Brain microvascular endothelial cell (primary cell): ENCODE results near the gene MFAP4.

ENCODE experiments used
- DNase-seq: peaks from one replicate; pipeline ENCODE4 v3.0.0-alpha.2; 2020
- H3K27ac ChIP-seq: fragments of 250-450 bp; sonication (Bioruptor Pico); 2 replicates; pipeline ENCODE4 v1.5.1; 2020; ENCODE audit warnings: mild to moderate bottlenecking, moderate library complexity
- H3K27me3 ChIP-seq: fragments of 250-450 bp; sonication (Bioruptor Pico); replicated peaks from 2 replicates; pipeline ENCODE4 v1.5.1; 2020; ENCODE audit warnings: mild to moderate bottlenecking
- H3K36me3 ChIP-seq: fragments of 250-450 bp; sonication (Bioruptor Pico); replicated peaks from 2 replicates; pipeline ENCODE4 v1.5.1; 2020; ENCODE audit warnings: mild to moderate bottlenecking
- H3K4me3 ChIP-seq: 2 replicates; pipeline ENCODE4 v1.5.1; 2011; ENCODE audit warnings: low read depth, mild to moderate bottlenecking, control low read depth, low read length, moderate library complexity
- in situ Hi-C: cut with HindIII; loops from 2 replicates; pipeline ENCODE4 v1.10.0; 2017; ENCODE audit warnings: low sequenced_read_pairs, low pct_ligation_motif_present
- TF ChIP-seq, protein P1 (sequence below): IDR thresholded peaks from 2 replicates; pipeline ENCODE4 v1.5.1; 2011; ENCODE audit warnings: low read depth, mild to moderate bottlenecking, moderate library complexity, low read length, control low read depth, inconsistent platforms; ENCODE audit errors: missing control alignments

Gene MFAP4

GRCh38 chr17:19371259-19372010 lies 15.6 kb downstream of the MFAP4 start:
- in situ Hi-C loops, result no loop called here
- TF ChIP-seq, protein P1, sequence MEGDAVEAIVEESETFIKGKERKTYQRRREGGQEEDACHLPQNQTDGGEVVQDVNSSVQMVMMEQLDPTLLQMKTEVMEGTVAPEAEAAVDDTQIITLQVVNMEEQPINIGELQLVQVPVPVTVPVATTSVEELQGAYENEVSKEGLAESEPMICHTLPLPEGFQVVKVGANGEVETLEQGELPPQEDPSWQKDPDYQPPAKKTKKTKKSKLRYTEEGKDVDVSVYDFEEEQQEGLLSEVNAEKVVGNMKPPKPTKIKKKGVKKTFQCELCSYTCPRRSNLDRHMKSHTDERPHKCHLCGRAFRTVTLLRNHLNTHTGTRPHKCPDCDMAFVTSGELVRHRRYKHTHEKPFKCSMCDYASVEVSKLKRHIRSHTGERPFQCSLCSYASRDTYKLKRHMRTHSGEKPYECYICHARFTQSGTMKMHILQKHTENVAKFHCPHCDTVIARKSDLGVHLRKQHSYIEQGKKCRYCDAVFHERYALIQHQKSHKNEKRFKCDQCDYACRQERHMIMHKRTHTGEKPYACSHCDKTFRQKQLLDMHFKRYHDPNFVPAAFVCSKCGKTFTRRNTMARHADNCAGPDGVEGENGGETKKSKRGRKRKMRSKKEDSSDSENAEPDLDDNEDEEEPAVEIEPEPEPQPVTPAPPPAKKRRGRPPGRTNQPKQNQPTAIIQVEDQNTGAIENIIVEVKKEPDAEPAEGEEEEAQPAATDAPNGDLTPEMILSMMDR, result no peak
- Histone ChIP-seq H3K36me3 (no peaks in the 10 kb centered on the region), H3K27ac (no peak overlapping the region), H3K27me3 (no peaks in the 10 kb centered on the region), H3K4me3 (no peak overlapping the region)
- no peak for DNase-seq

DNA sequence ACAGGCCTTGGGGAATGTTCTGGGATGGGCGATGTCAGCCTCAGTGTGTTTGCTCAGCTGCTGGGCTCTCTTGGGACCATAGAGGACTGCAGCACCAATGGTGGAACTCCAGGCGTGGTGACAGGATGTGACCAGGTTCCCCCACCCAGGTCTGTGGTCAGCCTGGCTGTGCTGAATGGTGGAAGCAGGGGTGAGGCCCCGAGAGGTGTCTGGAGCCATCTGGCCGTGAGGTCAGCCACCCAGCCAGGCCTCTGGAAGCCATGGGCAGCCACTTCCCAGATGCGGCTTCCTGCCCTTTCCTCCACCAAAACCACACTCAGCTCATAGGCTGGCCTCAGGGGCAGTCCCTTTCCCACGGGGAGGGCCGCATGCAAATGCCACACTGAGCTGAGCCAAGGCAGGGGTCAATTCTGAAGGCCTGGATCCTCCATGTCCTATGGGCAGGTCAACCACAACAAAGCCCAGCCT lies 16.5 kb downstream of the MFAP4 start:
- no peak for DNase-seq
- Histone ChIP-seq H3K36me3 (no peaks in the 10 kb centered on the region), H3K27me3 (no peaks in the 10 kb centered on the region), H3K27ac (no peak overlapping the region), H3K4me3 (no peak overlapping the region)
- in situ Hi-C loops, result no loop called here
- TF ChIP-seq, protein P1, result no peak

DNA sequence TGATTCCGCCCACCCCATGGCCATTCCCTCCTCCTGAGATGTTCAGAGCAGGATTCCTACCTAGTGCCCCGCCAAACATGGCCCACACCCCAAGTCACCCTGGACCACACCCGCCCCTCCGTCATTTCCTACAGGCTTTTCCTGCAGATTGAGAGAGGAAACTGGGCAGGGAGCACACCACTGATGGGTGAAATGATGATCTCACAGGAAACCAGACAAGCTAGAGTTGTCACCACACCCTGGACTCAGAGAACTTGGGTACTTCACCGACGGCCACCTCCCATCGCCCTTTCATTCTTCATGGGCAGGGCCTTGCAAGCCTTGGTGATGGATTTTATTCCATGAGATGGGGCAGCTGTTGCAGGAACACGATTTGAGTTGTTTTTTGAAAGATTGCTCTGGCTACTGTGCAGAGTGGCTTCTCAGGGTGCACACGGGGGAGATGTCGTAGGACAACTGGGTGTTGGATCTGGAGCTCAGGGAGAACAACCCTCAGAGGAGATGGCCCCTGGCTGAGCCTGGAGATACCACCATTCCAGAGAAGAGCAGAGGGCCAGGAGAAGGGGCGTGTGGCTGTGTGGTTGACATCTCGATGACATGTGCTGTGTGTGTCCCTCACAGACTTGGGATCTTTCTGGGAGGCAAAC lies 17.0 kb downstream of the MFAP4 start:
- Histone ChIP-seq H3K36me3 (no peaks in the 10 kb centered on the region), H3K27me3 (no peaks in the 10 kb centered on the region), H3K4me3 (no peak overlapping the region), H3K27ac (no peak overlapping the region)
- TF ChIP-seq, protein P1, result no peak
- DNase-seq, result no peak
- in situ Hi-C loops, result loop anchor here (10.0 kb wide), 1 partner anchor 395 kb away; no protein-coding TSS in a partner anchor

DNA sequence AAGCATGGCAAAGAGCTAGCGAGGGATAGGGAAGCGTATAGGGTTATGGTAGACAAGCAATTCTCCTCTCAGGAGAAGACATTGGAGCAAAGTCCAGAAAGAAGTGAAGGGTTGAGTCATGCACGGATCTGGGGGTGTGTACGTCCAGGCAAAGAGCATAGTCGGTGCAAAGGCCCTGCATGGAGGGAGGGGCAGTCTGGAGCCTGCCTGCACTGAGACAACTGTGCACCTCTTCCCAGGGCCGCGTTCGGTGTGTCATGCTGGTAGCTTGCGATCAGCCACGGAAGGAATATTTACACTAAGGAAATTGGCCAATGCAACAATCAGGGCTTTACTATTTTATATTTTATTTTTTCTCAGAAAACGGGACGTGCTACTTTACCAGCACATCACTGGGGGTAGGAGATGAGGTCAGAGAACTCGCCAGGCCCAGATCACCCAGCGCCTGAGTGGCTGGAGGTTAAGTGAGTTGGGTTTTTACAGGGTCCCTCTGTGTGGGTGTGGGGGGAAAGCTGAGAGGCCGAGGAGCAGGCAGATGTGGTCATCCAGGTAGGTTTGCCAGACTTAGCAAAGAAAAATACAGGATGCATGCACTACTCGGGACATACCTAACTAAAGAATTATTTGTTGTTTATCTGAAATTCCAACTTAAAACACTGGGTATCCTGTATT lies 17.7 kb downstream of the MFAP4 start:
- H3K27me3 ChIP-seq, result no peaks in the 10 kb centered on the region
- no peak overlapping the region for H3K27ac ChIP-seq
- TF ChIP-seq, protein P1, result no peak
- H3K36me3 ChIP-seq, result no peaks in the 10 kb centered on the region
- H3K4me3 ChIP-seq, result no peak overlapping the region
- no peak for DNase-seq
- in situ Hi-C loops, result loop anchor here (10.0 kb wide), 1 partner anchor 396 kb away; no protein-coding TSS in a partner anchor

DNA sequence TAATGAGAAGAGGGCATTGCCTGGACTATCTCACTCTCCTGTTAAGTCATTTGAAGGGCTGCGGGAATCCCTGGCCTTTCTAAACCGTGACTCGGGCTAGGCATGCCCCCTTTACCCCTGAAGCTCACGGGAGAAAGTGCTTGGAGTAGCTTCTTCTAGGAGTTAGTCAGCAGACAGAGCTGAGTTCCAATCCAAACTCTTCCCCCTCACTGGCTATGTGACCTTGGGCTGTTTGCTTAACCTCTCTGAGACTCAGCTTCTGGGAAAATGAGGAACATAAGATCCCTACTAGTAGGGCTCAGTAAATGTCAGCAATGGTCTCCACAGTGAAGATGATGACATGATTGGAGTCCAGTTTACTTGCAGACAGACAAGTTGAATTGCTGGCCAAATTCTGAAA lies 18.8 kb downstream of the MFAP4 start:
- no peak for DNase-seq
- Histone ChIP-seq H3K36me3 (no peaks in the 10 kb centered on the region), H3K27ac (no peak overlapping the region), H3K4me3 (no peak overlapping the region), H3K27me3 (no peaks in the 10 kb centered on the region)
- TF ChIP-seq, protein P1, result no peak
- in situ Hi-C loops, result loop anchor here (10.0 kb wide), 1 partner anchor 397 kb away; no protein-coding TSS in a partner anchor
